HG03139 (cell line): ENCODE data around the gene XIRP2.

ENCODE experiments used
- ATAC-seq: cut with Tn5 transposase; IDR thresholded peaks from one replicate; pipeline ENCODE4 v1.9.1; 2021; ENCODE audit not compliant: unreplicated experiment

XIRP2 gene

DNA sequence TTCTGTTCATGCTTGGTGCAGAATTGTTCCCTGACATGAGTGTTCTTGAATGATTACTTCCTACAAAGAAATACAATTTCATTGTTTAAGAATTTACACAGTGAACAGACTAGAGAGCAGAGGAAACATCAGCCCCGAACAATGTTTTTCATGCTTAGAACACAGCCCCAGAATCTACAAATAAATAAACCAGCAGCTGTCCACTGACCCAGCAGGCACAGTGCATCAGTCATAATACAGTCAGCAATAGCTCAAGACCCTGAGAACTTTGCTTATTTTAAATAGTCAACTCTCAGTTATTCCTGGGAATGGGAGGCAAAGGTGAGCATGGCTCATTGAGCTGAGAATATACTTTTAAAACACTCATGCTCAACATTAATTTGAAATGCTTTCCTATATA lies 38.4 kb downstream of the XIRP2 start:
- no peak for ATAC-seq

DNA sequence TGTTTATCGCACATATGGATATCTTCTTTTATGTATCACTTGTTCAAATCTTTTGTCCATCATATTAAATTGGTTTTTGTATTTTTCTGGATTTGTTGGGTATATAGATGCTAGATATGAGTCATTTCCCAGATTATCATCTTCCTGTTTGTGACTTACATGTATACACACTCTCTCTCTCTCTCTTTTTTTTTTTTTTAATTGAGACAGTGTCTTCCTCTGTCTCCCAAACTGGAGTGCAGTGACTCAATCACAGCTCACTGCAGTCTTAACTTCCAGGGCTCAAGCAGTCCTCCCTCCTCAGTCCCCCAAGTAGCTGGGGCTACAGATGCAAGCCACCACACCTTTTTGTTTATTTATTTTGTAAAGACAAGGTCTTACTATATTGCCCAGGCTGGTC lies 43.8 kb downstream of the XIRP2 start:
- no peak for ATAC-seq

- no peak for ATAC-seq
These were observed 46.5 kb downstream of the XIRP2 start for GRCh38 chr2:166934817-166935216.

DNA sequence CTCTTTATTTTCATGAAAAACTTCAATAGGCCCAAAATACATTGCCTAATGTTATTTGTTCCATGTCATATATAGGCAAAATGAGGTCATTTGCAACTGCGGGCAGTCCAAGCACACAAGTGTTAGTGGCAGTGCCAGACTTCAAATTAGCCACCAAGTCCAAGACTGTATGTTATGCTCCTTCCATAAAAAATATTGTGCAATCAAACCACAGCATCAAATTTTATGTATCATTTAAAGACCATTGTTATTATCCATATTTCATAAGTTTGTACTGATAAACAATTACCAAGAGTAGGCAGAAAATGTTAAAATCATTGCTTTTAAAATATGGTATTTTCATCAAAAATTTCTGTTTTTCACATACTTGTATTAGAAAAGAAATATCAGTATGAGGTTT lies 54.1 kb downstream of the XIRP2 start:
- no peak for ATAC-seq

GRCh38 chr2:166944909-166945308 lies 56.6 kb downstream of the XIRP2 start:
- ATAC-seq = no peak

- no peak for ATAC-seq
These were observed 69.4 kb downstream of the XIRP2 start for GRCh38 chr2:166957686-166958085.

GRCh38 chr2:166958986-166959481 lies 70.8 kb downstream of the XIRP2 start:
- ATAC-seq = no peak

GRCh38 chr2:166959556-166959955 lies 71.3 kb downstream of the XIRP2 start:
- ATAC-seq = no peak

- no peak for ATAC-seq
These were observed 72.5 kb downstream of the XIRP2 start for GRCh38 chr2:166960702-166961270.

- ATAC-seq = no peak
These were observed 73.7 kb downstream of the XIRP2 start for GRCh38 chr2:166961933-166962332.

GRCh38 chr2:166969486-166969885 lies 81.2 kb downstream of the XIRP2 start:
- no peak for ATAC-seq

DNA sequence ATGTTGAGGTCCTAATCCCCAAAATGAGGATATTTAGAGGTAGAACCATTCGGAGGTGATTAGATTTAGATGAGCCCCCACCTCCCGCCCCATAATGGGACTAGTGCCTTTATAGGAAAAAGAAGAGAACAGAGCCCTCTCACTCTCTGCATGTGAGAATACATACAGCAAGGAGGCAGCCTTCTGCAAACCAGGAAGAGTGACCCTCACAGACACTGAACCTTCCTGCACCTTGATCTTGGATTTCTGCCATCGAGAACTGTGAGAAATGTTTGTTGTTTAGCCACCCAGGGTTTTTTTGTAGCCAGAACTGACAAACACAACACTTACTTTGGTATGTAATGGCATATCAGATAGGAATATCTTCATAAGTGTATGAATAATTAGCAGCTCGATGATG lies 83.7 kb downstream of the XIRP2 start:
- ATAC-seq = no peak

DNA sequence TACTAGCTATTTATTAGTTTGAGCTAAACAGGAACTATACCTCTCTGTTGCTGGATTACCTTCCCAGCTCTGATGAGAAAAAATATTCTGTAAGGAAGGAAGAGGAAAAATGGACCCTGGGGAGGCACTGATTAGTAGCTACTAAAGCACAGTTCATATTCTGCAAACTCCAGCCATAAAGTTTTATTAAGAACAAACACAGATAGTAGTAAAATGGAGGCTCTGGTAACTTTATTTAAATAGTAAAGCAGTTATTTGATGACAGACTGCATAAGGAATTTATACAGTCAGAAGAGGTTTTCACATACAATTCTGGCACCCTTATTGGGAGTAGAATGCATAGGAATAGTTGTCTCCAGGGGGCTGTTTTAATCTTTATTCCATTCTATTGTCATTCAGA lies 84.1 kb downstream of the XIRP2 start:
- no peak for ATAC-seq

DNA sequence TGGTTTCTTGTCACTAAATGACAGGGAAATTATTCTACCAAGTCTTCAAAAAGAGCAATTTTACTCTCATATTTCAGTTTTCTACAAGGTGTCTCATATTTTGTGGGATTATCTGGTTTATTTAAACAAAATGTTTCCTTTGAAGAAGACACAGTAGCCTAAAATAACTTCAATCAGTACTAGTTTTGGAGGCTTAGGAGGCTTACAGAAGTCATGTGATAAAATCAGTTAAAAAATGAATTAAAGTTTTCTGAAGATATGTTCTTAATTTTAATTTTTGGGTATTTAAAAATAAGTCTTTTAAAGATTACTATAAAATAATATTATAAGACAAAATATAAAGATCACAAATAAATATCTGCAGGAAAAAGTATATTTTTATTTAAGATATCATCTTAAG lies 95.9 kb downstream of the XIRP2 start:
- ATAC-seq = no peak

DNA sequence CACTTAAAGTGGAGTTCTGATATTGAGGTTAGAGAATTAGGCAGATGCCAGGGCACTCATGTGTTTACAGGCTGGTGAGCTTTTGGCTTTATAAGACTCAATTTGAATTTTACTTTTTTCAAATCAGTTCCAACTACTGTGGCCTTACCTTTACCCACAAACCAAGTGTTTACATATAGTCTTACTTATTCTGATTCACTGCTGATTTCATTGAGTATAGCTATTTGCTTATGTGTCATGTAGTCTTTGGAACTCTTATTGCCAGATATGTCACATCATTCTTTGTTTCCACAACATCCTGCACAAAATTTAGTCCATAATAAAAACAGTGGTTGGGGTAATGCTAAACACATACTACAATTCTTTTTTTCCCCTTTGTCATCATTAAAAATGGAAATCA lies 96.5 kb downstream of the XIRP2 start:
- ATAC-seq = no peak

DNA sequence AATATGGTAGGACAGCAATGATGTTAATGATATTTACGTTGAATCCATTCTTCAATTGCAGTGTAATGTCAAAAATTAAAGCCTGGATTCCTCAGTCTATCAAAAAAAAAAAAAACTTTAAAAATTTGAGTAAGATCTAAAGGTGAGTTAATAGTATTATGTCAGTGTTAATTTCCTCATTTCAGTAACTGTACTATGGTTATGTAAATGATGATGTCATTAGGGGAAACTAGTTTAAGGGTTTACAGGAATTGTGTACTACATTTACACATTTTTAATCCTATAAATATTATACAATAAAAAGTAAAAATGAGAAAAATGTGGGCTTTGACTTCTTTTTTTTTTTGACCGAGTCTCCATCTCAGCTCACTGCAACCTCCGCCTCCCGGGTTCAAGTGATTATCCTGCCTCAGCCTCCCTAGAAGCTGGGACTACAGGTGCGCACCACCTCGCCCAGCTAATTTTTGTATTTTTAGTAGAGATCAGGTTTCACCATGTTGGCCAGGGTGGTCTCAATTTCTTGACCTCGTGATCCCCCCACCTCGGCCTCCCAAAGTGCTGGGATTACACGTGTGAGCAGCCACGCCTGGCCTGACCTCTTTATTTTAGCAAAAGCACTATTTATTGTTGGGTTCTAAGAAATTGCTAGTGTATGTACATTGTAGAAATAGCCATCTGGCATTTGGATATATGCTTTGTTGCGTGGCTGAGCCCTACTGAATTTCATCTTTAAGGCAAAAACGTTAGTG lies 106.5 kb downstream of the XIRP2 start:
- ATAC-seq = no peak

- ATAC-seq = no peak
These were observed 108.2 kb downstream of the XIRP2 start for GRCh38 chr2:166996465-166996864.

GRCh38 chr2:167001165-167001564 lies 112.9 kb downstream of the XIRP2 start:
- no peak for ATAC-seq

- no peak for ATAC-seq
These were observed 116.8 kb downstream of the XIRP2 start for GRCh38 chr2:167005096-167005495.

DNA sequence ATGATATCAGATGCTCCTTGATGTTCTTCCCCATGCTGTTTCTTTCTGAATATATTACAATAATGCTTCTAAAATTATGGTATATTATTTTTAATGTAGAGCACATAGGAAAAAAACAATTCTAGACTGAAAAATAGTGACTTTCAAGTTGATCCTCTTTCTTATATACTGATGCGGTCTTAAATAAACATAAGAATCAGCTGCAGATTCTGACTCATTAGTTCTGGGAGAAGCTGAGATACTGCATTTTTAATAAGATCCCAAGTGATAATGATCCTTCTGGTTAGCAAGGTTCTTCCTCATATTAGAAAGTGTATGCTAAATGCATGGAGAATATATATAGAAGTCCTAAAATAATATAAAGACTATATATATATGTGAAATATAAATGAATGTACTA lies 124.9 kb downstream of the XIRP2 start:
- ATAC-seq = no peak

- no peak for ATAC-seq
These were observed 127.5 kb downstream of the XIRP2 start for GRCh38 chr2:167015806-167016205.

DNA sequence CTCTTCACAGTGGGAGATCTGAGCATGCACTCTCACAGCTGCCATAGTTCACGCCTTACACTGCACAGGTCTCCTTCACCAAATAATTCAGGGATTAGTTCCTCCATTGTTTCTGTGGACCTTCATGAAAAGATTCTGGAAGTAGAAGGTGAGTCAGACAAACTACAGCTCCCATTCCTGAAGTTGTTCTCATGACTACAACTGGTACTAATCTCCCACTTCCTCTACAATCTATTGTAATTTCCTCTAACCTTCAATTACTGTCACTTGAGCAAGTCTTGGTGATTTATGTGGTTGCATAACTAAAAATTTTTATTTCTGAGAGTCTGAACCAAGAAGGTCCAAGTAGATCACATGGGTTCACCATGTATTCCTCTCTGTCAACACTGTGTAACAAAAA lies 128.7 kb downstream of the XIRP2 start:
- no peak for ATAC-seq

DNA sequence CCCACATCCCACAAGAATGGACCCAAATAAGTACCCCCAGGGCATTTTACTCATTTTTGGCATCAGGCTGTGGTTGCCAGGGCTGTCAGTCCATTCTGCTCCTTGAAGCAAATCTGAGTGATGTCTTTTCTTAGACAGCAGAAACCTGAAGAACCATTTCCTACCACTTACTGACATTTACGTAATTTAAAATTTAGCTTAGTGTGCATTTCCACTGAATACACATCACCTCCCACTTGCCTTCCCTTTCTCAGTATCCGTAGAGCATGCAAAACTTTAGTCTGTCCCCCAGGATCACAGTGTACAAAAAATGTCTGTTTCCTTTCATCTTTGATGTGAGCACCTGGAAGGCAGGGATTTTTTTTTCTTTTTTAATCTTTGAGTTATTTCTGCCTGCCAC lies 130.3 kb downstream of the XIRP2 start:
- no peak for ATAC-seq
